Muscle layer of colon (tissue), 2 donors: ENCODE data around the gene GPR25.

Experiments
- H3K27ac ChIP-seq: one replicate; pipeline ENCODE4 v1.7.0; 2013; ENCODE audit warnings: low read depth, mild to moderate bottlenecking, low read length, moderate library complexity
- H3K27me3 ChIP-seq, 2 donors: one replicate each; pipeline ENCODE4 v1.7.0; 2013; ENCODE audit warnings: low read length in 2 of 2, mild to moderate bottlenecking in 2 of 2; ENCODE audit not compliant: insufficient read depth in 2 of 2, control insufficient read depth in 1 of 2
- H3K36me3 ChIP-seq: one replicate; pipeline ENCODE4 v1.7.0; 2013; ENCODE audit warnings: mild to moderate bottlenecking, low read length; ENCODE audit not compliant: insufficient read depth
- H3K4me1 ChIP-seq: one replicate; pipeline ENCODE4 v1.7.0; 2013; ENCODE audit warnings: mild to moderate bottlenecking, low read length; ENCODE audit not compliant: insufficient read depth
- H3K4me3 ChIP-seq, 2 donors: one replicate each; pipeline ENCODE4 v1.7.0; 2013; ENCODE audit warnings: low read length in 2 of 2, low read depth in 1 of 2, mild to moderate bottlenecking in 1 of 2, moderate library complexity in 1 of 2
- H3K9ac ChIP-seq: one replicate; pipeline ENCODE4 v1.7.0; 2013; ENCODE audit warnings: low read length
- H3K9me3 ChIP-seq: one replicate; pipeline ENCODE4 v1.7.0; 2013; ENCODE audit warnings: mild to moderate bottlenecking, low read length
- donor health status: abdominal sarcoma.
- donor health status: Adenocarcinoma of cecum.

Gene GPR25

GRCh38 chr1:200872446-200873115 lies at the start of gene GPR25:
Gene GPR25 (plus strand): TSS chr1:200872981. CDS start chr1:200873038, 57 bp downstream.
- Histone ChIP-seq H3K27ac (no peak within 1 kb of the TSS), H3K36me3 (no peaks in the 10 kb centered on the region), H3K4me1 (peaks cover 7% of the 10 kb centered on the region), H3K27me3 (peaks cover 17 to 60% of the 10 kb centered on the region in 2 donors), H3K4me3 (peak within 1 kb of the TSS; percentile 27 to 32), H3K9me3 (no peaks in the 10 kb centered on the region), H3K9ac (no peak within 1 kb of the TSS)

- no peaks in the 10 kb centered on the region for H3K9me3 ChIP-seq
- no peak overlapping the region for H3K27ac ChIP-seq
Measured at GRCh38 chr1:200831091-200831490, 41.7 kb upstream of the GPR25 start.

GRCh38 chr1:200834383-200834782 lies 38.4 kb upstream of the GPR25 start:
- no peak overlapping the region for H3K27ac ChIP-seq
- H3K4me3 ChIP-seq: no peak overlapping the region
- peaks cover 4% of the 10 kb centered on the region for H3K36me3 ChIP-seq
- H3K4me1 ChIP-seq: no peaks in the 10 kb centered on the region
- no peaks in the 10 kb centered on the region for H3K9me3 ChIP-seq
- H3K9ac ChIP-seq: no peak overlapping the region
- H3K27me3 ChIP-seq: no peaks in the 10 kb centered on the region

More at GRCh38 chr1:200831091-200831490, 41.7 kb upstream of the GPR25 start:
- no peaks in the 10 kb centered on the region for H3K27me3 ChIP-seq
- H3K4me1 ChIP-seq: no peaks in the 10 kb centered on the region
- H3K4me3 ChIP-seq: no peak overlapping the region
- H3K9ac ChIP-seq: no peak overlapping the region
- H3K36me3 ChIP-seq: peaks cover 4% of the 10 kb centered on the region

- Histone ChIP-seq H3K4me3 (no peak overlapping the region), H3K36me3 (peaks cover 4% of the 10 kb centered on the region), H3K27me3 (no peaks in the 10 kb centered on the region), H3K9me3 (no peaks in the 10 kb centered on the region), H3K4me1 (no peaks in the 10 kb centered on the region), H3K9ac (no peak overlapping the region), H3K27ac (no peak overlapping the region)
Measured at GRCh38 chr1:200836213-200836612, 36.6 kb upstream of the GPR25 start.

- Histone ChIP-seq H3K36me3 (peaks cover 4% of the 10 kb centered on the region), H3K4me3 (no peak overlapping the region), H3K9me3 (no peaks in the 10 kb centered on the region), H3K27ac (no peak overlapping the region), H3K9ac (no peak overlapping the region), H3K4me1 (no peaks in the 10 kb centered on the region), H3K27me3 (no peaks in the 10 kb centered on the region)
Measured at GRCh38 chr1:200837931-200838571, 34.7 kb upstream of the GPR25 start.

GRCh38 chr1:200838676-200839445 lies 33.9 kb upstream of the GPR25 start:
- Histone ChIP-seq H3K9ac (no peak overlapping the region), H3K36me3 (no peaks in the 10 kb centered on the region), H3K4me1 (no peaks in the 10 kb centered on the region), H3K9me3 (no peaks in the 10 kb centered on the region), H3K4me3 (no peak overlapping the region), H3K27me3 (no peaks in the 10 kb centered on the region), H3K27ac (no peak overlapping the region)

- Histone ChIP-seq H3K36me3 (peaks cover 24% of the 10 kb centered on the region), H3K27ac (no peak overlapping the region), H3K9me3 (no peaks in the 10 kb centered on the region), H3K4me1 (no peaks in the 10 kb centered on the region), H3K4me3 (no peak overlapping the region), H3K27me3 (no peaks in the 10 kb centered on the region), H3K9ac (no peak overlapping the region)
Measured at GRCh38 chr1:200845360-200845759, 27.4 kb upstream of the GPR25 start.

- Histone ChIP-seq H3K27me3 (no peaks in the 10 kb centered on the region), H3K4me3 (no peak overlapping the region), H3K9me3 (no peaks in the 10 kb centered on the region), H3K27ac (no peak overlapping the region), H3K4me1 (no peaks in the 10 kb centered on the region), H3K9ac (no peak overlapping the region), H3K36me3 (peaks cover 31% of the 10 kb centered on the region)
Measured at GRCh38 chr1:200846398-200846797, 26.4 kb upstream of the GPR25 start.

GRCh38 chr1:200849430-200849829 lies 23.4 kb upstream of the GPR25 start:
- Histone ChIP-seq H3K9ac (no peak overlapping the region), H3K9me3 (no peaks in the 10 kb centered on the region), H3K27ac (no peak overlapping the region), H3K27me3 (no peaks in the 10 kb centered on the region), H3K36me3 (peaks cover 43% of the 10 kb centered on the region), H3K4me1 (no peaks in the 10 kb centered on the region), H3K4me3 (no peak overlapping the region)

- Histone ChIP-seq H3K36me3 (peaks cover 42% of the 10 kb centered on the region), H3K27me3 (no peaks in the 10 kb centered on the region)
Measured at GRCh38 chr1:200850554-200850953, 22.2 kb upstream of the GPR25 start.

GRCh38 chr1:200856716-200857357 lies 15.9 kb upstream of the GPR25 start:
- Histone ChIP-seq H3K4me3 (no peak overlapping the region), H3K9ac (no peak overlapping the region), H3K36me3 (peaks cover 38% of the 10 kb centered on the region), H3K9me3 (no peaks in the 10 kb centered on the region), H3K4me1 (no peaks in the 10 kb centered on the region), H3K27ac (no peak overlapping the region), H3K27me3 (no peaks in the 10 kb centered on the region)

More at GRCh38 chr1:200850554-200850953, 22.2 kb upstream of the GPR25 start:
- Histone ChIP-seq H3K4me1 (no peaks in the 10 kb centered on the region), H3K4me3 (no peak overlapping the region), H3K9ac (no peak overlapping the region), H3K27ac (no peak overlapping the region), H3K9me3 (no peaks in the 10 kb centered on the region)
